ENCODE results near the gene LARGE2. TPM values are rescaled to one million over a fixed set of nuclear protein-coding genes. Genes with fewer than 3 reads are reported as not detected.

Gene LARGE2
- polyA plus RNA-seq, 2 donors: 20.7 to 45.8 TPM

DNA sequence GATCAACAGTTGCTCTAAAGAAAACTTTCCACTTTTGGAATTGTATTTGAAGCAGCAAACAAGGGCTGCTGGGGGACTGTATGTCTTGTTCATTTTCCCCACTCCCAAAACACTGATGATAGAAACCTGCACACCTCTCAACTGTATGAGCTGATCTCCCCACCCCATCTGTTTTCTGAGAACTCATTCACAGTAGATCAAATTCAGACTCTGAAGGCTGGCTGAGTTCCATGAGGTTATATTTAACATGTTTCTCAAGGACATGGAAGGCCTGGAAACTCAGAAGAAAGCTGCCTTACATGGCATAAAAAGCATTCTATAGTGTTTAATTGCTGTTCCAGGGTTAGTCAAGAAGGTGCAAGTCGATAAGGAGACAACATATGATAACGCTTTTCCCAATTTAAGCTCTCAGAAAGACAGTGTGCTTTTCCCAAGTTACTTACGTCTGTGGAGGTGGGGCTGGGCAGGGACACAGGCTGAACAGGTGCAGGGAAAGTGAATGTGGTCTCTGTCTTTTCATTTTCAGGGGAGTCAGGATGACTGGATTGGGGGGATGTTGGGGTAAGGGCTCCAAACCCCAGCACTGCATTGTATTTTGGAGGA is 23.0 kb downstream of the LARGE2 start:
- Histone ChIP-seq H3K27ac (ENCODE audit: low read depth in 2 of 2, low read length in 1 of 2) (no peak overlapping the region), H3K4me1 (ENCODE audit: control insufficient read depth in 2 of 2, insufficient read depth in 2 of 2, low read length in 1 of 2) (no peaks in the 10 kb centered on the region), H3K4me3 (ENCODE audit: low read depth in 1 of 2, low read length in 2 of 2) (no peak overlapping the region), H3K36me3 (ENCODE audit: control insufficient read depth in 2 of 2, insufficient read depth in 2 of 2, low read length in 1 of 2) (peaks cover 10 to 15% of the 10 kb centered on the region in 2 donors), H3K9me3 (ENCODE audit: control insufficient read depth in 2 of 2, insufficient read depth in 1 of 2, low read depth in 1 of 2, low read length in 1 of 2) (no peaks in the 10 kb centered on the region), H3K27me3 (ENCODE audit: control insufficient read depth in 1 of 2, insufficient read depth in 2 of 2, low read length in 2 of 2) (no peaks in the 10 kb centered on the region)
- WGBS, 2 donors: 75 to 90% methylated on average over 3 of the region's 3 CpGs

DNA sequence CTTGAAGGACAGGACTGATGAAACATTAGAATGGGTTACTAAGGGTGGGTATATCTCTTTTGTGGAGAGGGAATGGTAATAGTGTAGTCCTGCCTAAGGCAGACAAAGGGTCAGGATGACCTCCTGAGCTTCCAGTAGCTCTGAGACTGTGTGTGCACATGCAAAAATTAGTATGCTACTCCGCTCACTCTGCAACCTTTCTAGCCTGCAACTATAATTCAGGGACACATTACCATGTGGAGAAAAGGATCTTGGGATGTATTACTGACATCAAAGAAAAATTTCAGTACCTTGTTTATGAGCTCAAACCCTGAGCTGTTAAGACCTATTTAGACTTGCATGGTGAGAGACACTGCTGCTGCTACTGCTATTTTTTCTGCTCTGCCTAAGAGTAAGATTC is 25.4 kb downstream of the LARGE2 start:
- Histone ChIP-seq H3K9me3 (ENCODE audit: control insufficient read depth in 2 of 2, insufficient read depth in 1 of 2, low read depth in 1 of 2, low read length in 1 of 2) (no peaks in the 10 kb centered on the region), H3K4me1 (ENCODE audit: control insufficient read depth in 2 of 2, insufficient read depth in 2 of 2, low read length in 1 of 2) (no peaks in the 10 kb centered on the region), H3K4me3 (ENCODE audit: low read depth in 1 of 2, low read length in 2 of 2) (no peak overlapping the region), H3K27me3 (ENCODE audit: control insufficient read depth in 1 of 2, insufficient read depth in 2 of 2, low read length in 2 of 2) (no peaks in the 10 kb centered on the region), H3K27ac (ENCODE audit: low read depth in 2 of 2, low read length in 1 of 2) (no peak overlapping the region), H3K36me3 (ENCODE audit: control insufficient read depth in 2 of 2, insufficient read depth in 2 of 2, low read length in 1 of 2) (peaks cover 10 to 15% of the 10 kb centered on the region in 2 donors)
- WGBS, 2 donors: 95 to 100% methylated on average over 1 of the region's 1 CpG

GRCh38 chr11:45948356-45948755 is 25.9 kb downstream of the LARGE2 start:
- Histone ChIP-seq H3K4me1 (ENCODE audit: control insufficient read depth in 2 of 2, insufficient read depth in 2 of 2, low read length in 1 of 2) (no peaks in the 10 kb centered on the region), H3K9me3 (ENCODE audit: control insufficient read depth in 2 of 2, insufficient read depth in 1 of 2, low read depth in 1 of 2, low read length in 1 of 2) (no peaks in the 10 kb centered on the region), H3K36me3 (ENCODE audit: control insufficient read depth in 2 of 2, insufficient read depth in 2 of 2, low read length in 1 of 2) (peaks cover 10 to 12% of the 10 kb centered on the region in 2 donors), H3K27ac (ENCODE audit: low read depth in 2 of 2, low read length in 1 of 2) (no peak overlapping the region), H3K27me3 (ENCODE audit: control insufficient read depth in 1 of 2, insufficient read depth in 2 of 2, low read length in 2 of 2) (no peaks in the 10 kb centered on the region), H3K4me3 (ENCODE audit: low read depth in 1 of 2, low read length in 2 of 2) (no peak overlapping the region)
- 91 to 98% methylated on average over 3 of the region's 3 CpGs for WGBS, 2 donors

GRCh38 chr11:45949992-45950407 is 27.5 kb downstream of the LARGE2 start:
- Histone ChIP-seq H3K27ac (ENCODE audit: low read depth in 2 of 2, low read length in 1 of 2) (no peak overlapping the region), H3K36me3 (ENCODE audit: control insufficient read depth in 2 of 2, insufficient read depth in 2 of 2, low read length in 1 of 2) (peaks cover 10 to 12% of the 10 kb centered on the region in 2 donors), H3K27me3 (ENCODE audit: control insufficient read depth in 1 of 2, insufficient read depth in 2 of 2, low read length in 2 of 2) (no peaks in the 10 kb centered on the region), H3K4me1 (ENCODE audit: control insufficient read depth in 2 of 2, insufficient read depth in 2 of 2, low read length in 1 of 2) (no peaks in the 10 kb centered on the region), H3K9me3 (ENCODE audit: control insufficient read depth in 2 of 2, insufficient read depth in 1 of 2, low read depth in 1 of 2, low read length in 1 of 2) (no peaks in the 10 kb centered on the region), H3K4me3 (ENCODE audit: low read depth in 1 of 2, low read length in 2 of 2) (no peak overlapping the region)
- WGBS, 2 donors: 86% methylated on average over 1 of the region's 1 CpG

GRCh38 chr11:45959851-45960250 is 37.4 kb downstream of the LARGE2 start:
- Histone ChIP-seq H3K4me1 (ENCODE audit: control insufficient read depth in 2 of 2, insufficient read depth in 2 of 2, low read length in 1 of 2) (no peaks in the 10 kb centered on the region), H3K27me3 (ENCODE audit: control insufficient read depth in 1 of 2, insufficient read depth in 2 of 2, low read length in 2 of 2) (no peaks in the 10 kb centered on the region), H3K9me3 (ENCODE audit: control insufficient read depth in 2 of 2, insufficient read depth in 1 of 2, low read depth in 1 of 2, low read length in 1 of 2) (no peaks in the 10 kb centered on the region), H3K36me3 (ENCODE audit: control insufficient read depth in 2 of 2, insufficient read depth in 2 of 2, low read length in 1 of 2) (no peaks in the 10 kb centered on the region), H3K27ac (ENCODE audit: low read depth in 2 of 2, low read length in 1 of 2) (no peak overlapping the region), H3K4me3 (ENCODE audit: low read depth in 1 of 2, low read length in 2 of 2) (no peak overlapping the region)
- 91% methylated on average over 1 of the region's 1 CpG for WGBS, 2 donors

GRCh38 chr11:45960387-45961095 is 38.1 kb downstream of the LARGE2 start:
- H3K4me1 ChIP-seq (ENCODE audit: control insufficient read depth in 2 of 2, insufficient read depth in 2 of 2, low read length in 1 of 2): no peaks in the 10 kb centered on the region
- H3K27me3 ChIP-seq (ENCODE audit: control insufficient read depth in 1 of 2, insufficient read depth in 2 of 2, low read length in 2 of 2): no peaks in the 10 kb centered on the region
- H3K4me3 ChIP-seq (ENCODE audit: low read depth in 1 of 2, low read length in 2 of 2): no peak overlapping the region
- H3K27ac ChIP-seq (ENCODE audit: low read depth in 2 of 2, low read length in 1 of 2): no peak overlapping the region
- no peaks in the 10 kb centered on the region for H3K9me3 ChIP-seq (ENCODE audit: control insufficient read depth in 2 of 2, insufficient read depth in 1 of 2, low read depth in 1 of 2, low read length in 1 of 2)
- 81 to 83% methylated on average over 4 of the region's 4 CpGs for WGBS, 2 donors
- H3K36me3 ChIP-seq (ENCODE audit: control insufficient read depth in 2 of 2, insufficient read depth in 2 of 2, low read length in 1 of 2): peaks cover 0 to 4% of the 10 kb centered on the region in 2 donors

GRCh38 chr11:45961751-45962240 is 39.3 kb downstream of the LARGE2 start:
- Histone ChIP-seq H3K4me1 (ENCODE audit: control insufficient read depth in 2 of 2, insufficient read depth in 2 of 2, low read length in 1 of 2) (no peaks in the 10 kb centered on the region), H3K27me3 (ENCODE audit: control insufficient read depth in 1 of 2, insufficient read depth in 2 of 2, low read length in 2 of 2) (no peaks in the 10 kb centered on the region), H3K36me3 (ENCODE audit: control insufficient read depth in 2 of 2, insufficient read depth in 2 of 2, low read length in 1 of 2) (peaks cover 0 to 6% of the 10 kb centered on the region in 2 donors), H3K9me3 (ENCODE audit: control insufficient read depth in 2 of 2, insufficient read depth in 1 of 2, low read depth in 1 of 2, low read length in 1 of 2) (no peaks in the 10 kb centered on the region), H3K4me3 (ENCODE audit: low read depth in 1 of 2, low read length in 2 of 2) (no peak overlapping the region), H3K27ac (ENCODE audit: low read depth in 2 of 2, low read length in 1 of 2) (no peak overlapping the region)
- 82 to 91% methylated on average over 7 of the region's 7 CpGs for WGBS, 2 donors

GRCh38 chr11:45964911-45965389 is 42.5 kb downstream of the LARGE2 start:
- Histone ChIP-seq H3K27ac (ENCODE audit: low read depth in 2 of 2, low read length in 1 of 2) (peak overlapping the region in 1 of 2 donors; percentile 57), H3K4me3 (ENCODE audit: low read depth in 1 of 2, low read length in 2 of 2) (no peak overlapping the region), H3K9me3 (ENCODE audit: control insufficient read depth in 2 of 2, insufficient read depth in 1 of 2, low read depth in 1 of 2, low read length in 1 of 2) (no peaks in the 10 kb centered on the region), H3K27me3 (ENCODE audit: control insufficient read depth in 1 of 2, insufficient read depth in 2 of 2, low read length in 2 of 2) (no peaks in the 10 kb centered on the region), H3K4me1 (ENCODE audit: control insufficient read depth in 2 of 2, insufficient read depth in 2 of 2, low read length in 1 of 2) (no peaks in the 10 kb centered on the region), H3K36me3 (ENCODE audit: control insufficient read depth in 2 of 2, insufficient read depth in 2 of 2, low read length in 1 of 2) (peaks cover 0 to 7% of the 10 kb centered on the region in 2 donors)
- 17 to 20% methylated on average over 9 of the region's 9 CpGs for WGBS, 2 donors

DNA sequence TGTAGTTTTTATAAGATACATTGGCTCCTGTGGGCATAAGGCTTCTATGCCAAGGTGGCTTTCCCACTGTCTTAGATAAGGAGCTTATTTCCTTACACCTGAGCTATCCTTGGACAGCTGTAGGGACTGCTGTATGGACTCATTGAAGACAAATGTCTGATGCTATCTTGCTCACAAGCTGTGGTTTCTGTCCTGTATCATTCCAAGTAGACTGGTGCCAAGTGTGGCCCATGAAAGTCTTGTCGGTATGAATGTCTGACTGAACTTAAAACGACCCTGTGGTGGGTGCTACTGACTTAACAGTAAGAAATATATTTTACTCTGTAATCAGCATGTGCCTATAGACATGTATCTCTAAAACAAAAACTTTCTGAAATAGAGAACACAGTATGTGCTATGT is 45.0 kb downstream of the LARGE2 start:
- peaks cover 3 to 12% of the 10 kb centered on the region in 2 donors for H3K36me3 ChIP-seq (ENCODE audit: control insufficient read depth in 2 of 2, insufficient read depth in 2 of 2, low read length in 1 of 2)

More for the DNA sequence above, 45.0 kb downstream of the LARGE2 start:
- Histone ChIP-seq H3K9me3 (ENCODE audit: control insufficient read depth in 2 of 2, insufficient read depth in 1 of 2, low read depth in 1 of 2, low read length in 1 of 2) (no peaks in the 10 kb centered on the region), H3K4me3 (ENCODE audit: low read depth in 1 of 2, low read length in 2 of 2) (no peak overlapping the region), H3K4me1 (ENCODE audit: control insufficient read depth in 2 of 2, insufficient read depth in 2 of 2, low read length in 1 of 2) (no peaks in the 10 kb centered on the region), H3K27ac (ENCODE audit: low read depth in 2 of 2, low read length in 1 of 2) (no peak overlapping the region), H3K27me3 (ENCODE audit: control insufficient read depth in 1 of 2, insufficient read depth in 2 of 2, low read length in 2 of 2) (no peaks in the 10 kb centered on the region)
- WGBS, 2 donors: 85% methylated on average over 2 of the region's 2 CpGs

All from esophagus (tissue), 2 donors.